NCI-H524 treated with DMSO at 0.1 percent for 48 hours (cell line): Measurements from ENCODE around the gene STAT3.
"Not testable (repeated sequence)": the region's sequence is repeated elsewhere in the genome, so short reads cannot be mapped to it uniquely, and the experiment has no call there.

Experiments
- DNase-seq: peaks from one replicate; lab custom pipeline; 2025; lab: John Stamatoyannopoulos, UW

The STAT3 gene

GRCh38 chr17:42276359-42276608 is 112.0 kb downstream of the STAT3 start, which contains the start of gene STAT5B:
STAT5B (minus strand) TSS chr17:42276391; CDS start chr17:42232127, 44,264 bp downstream.
- DNase-seq = no peak

DNA sequence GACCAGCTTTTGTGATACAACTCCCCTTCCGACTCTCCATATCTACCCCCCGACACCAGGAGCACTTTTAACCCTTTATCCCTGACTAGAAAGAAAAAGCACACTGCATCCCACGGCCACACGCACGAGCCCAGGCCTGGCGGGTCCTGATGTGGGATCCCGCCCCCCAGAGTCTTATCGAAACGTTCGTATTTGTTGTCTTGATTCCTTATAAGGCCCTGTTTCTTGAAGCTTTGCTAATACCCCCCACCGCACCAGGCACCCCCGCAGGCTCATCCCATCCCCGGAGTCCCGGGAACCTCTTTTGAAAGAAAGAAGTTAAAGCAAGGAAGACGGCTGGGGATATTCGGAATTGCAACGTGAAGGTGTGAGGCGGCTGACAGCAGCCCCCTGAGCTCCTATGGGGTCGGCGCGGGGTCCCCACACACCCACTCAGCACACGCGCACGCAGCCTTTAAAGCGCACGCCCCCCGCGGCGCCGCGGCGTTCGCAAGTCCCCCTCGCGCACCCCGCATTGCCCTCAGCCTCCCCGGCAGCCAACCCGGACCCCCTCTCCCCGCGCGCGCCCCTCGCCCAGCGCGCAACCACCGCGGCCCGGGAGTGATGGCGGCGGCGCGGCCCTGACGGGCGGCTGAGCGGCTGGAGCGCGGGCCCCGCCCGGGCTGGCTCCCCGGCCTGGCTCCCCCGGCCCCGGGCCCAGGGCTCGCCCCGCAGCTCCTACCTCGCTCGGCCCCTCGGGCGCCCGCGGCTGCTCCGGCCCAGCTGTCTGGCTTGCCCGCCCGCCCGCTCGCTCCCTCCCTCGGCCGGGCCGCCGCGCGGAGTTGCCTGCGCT is 112.5 kb downstream of the STAT3 start:
- no peak for DNase-seq

- no peak for DNase-seq
Measured at GRCh38 chr17:42274812-42275526, 113.3 kb downstream of the STAT3 start.

DNA sequence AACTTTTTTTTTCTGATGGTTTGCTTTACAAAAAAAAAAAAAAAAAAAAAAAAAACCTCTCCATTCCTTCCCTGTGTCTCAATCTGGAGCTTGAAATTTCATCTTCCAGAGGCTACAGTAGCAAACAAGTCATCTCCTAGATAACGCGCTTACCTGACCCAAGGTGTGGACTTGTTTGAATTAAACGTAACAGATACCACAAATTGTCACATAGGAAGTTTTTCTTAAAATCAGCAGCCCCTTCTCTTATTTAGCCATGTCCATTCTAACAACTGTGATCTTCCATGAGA is 114.0 kb downstream of the STAT3 start:
- DNase-seq = no peak

DNA sequence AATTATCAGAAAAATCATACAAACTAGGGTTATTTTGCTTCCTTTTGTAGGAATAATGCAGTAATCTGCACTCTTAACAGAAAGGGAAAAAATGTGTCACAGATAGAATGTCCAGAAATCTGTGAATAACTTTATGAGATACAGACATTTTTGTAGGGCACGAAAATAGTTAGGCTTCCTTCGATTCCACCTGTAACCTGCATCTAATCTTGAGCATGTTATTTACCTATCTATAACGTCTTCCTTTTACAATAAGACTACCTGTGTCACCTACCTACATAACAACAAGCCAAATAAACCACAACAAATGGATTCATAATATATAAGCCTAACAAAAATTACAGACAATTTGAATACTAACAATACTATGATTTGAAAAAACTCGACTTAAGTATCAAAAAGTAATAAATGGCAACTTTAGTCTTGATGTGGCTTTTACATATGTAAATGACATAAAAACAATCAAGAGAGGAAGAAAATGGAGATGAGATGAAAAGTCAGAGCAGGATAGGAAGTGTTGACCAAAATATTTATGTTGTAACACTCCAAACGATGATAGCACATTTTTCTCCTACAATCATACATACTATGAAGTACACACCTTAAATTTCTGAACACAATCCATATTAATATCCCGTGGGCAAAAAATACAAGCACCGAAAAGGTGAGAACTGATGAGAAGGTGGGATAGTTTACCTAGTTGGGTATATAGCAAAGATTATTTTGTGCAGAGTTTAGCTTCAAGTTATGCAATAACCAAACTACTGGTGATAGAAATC is 114.6 kb downstream of the STAT3 start:
- no peak for DNase-seq

GRCh38 chr17:42272162-42272907 is 115.9 kb downstream of the STAT3 start:
- DNase-seq = no peak

- no peak for DNase-seq
Measured at GRCh38 chr17:42271779-42272035, 116.5 kb downstream of the STAT3 start.

GRCh38 chr17:42271006-42271778 is 117.0 kb downstream of the STAT3 start:
- no peak for DNase-seq

GRCh38 chr17:42270596-42270995 is 117.6 kb downstream of the STAT3 start:
- no peak for DNase-seq

GRCh38 chr17:42270170-42270535 is 118.1 kb downstream of the STAT3 start:
- no peak for DNase-seq

GRCh38 chr17:42268236-42268635 is 120.0 kb downstream of the STAT3 start:
- DNase-seq = no peak

DNA sequence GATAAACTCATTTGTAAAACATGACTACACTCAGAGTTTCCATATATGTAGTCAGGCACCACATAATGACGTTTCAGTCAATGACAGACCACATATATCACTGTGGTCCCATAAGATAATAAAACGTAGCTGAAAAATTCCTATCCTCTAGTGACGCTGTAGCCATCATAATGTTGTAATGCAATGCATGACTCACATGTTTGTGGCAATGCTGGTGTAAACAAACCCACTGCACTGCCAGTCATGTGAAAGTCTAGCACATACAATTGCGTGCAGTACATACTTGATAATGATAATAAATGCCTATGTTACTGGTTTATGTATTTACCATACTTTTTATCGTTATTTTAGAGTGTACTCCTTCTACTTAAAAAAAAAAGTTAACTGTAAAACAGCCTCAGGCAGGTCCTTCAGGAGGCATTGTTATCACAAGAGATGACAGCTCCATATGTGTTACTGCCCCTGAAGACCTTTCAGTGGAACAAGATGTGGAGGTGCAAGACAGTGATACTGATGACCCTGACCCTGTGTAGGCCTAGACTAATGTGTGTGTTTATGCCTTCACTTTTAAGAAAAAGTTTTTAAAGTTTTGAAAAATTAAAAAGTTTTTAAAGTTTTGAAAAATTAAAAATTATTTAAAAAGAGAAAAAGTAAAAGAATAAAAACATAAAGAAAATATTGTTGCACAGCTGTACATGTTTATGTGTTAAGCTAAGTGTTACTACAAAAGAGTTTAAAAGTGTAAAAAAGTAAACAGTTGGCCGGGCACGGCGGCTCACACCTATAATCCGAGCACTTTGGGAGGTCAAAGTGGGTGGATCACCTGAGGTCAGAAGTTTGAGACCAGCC is 121.1 kb downstream of the STAT3 start:
- DNase-seq = no peak

DNA sequence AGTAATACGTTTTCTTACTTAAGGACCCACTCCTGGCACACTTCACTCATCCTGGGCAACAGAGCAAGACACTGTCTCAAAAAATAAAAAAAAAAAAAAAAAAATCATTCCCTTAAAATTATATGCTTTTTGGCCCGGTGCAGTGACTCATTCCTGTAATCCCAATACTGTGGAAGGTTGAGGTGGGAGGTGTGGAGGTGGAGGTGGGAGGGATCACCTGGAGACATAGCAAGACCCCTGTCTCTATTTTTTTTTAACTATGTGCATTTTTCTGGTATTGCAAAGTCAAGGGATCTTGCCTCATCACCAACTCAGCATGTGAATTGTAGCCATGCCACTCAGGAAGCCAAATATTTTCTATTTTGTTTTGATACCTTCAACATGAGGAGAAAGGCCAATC is 121.8 kb downstream of the STAT3 start:
- DNase-seq = no peak

GRCh38 chr17:42264366-42264765 is 123.9 kb downstream of the STAT3 start:
- not testable (repeated sequence) for DNase-seq
